Omental fat pad (tissue), 4 donors: ENCODE results near the gene TRAK1. TPM values are rescaled to one million over a fixed set of nuclear protein-coding genes. Genes with fewer than 3 reads are reported as not detected.

Experiments
- ATAC-seq: fragments of 150-250 bp; one replicate; pipeline ENCODE4 v1.9.1; 2016; ENCODE audit warnings: mild to moderate bottlenecking, moderate library complexity; ENCODE audit not compliant: low FRiP score
- DNase-seq: peaks from one replicate; pipeline ENCODE4 v3.0.0-alpha.2; 2019; ENCODE audit warnings: low spot score
- CTCF ChIP-seq, 3 donors: fragments of 450-650 bp; IDR thresholded peaks; one replicate each; pipeline ENCODE4 v1.5.1; 2016 to 2017; ENCODE audit warnings: antibody characterized with exemption in 3 of 3, mild to moderate bottlenecking in 3 of 3, moderate library complexity in 2 of 3
- total RNA-seq, 4 donors: library from RNA; depleted of rRNA; stranded (reverse); fragments of >200 nt; gene quantifications; one replicate each; pipeline ENCODE4 v1.1.0, GENCODE V29; 2016

Gene TRAK1
- total RNA-seq, 4 donors from 2014 or later, result 21.4 to 42.9 (median 37.0) TPM

- ATAC-seq (no peak), DNase-seq (no peak)
- TF ChIP-seq CTCF (IDR thresholded peaks at IDR 0.05), result no peak
These were observed 119.6 kb downstream of the TRAK1 start for GRCh38 chr3:42210726-42211125.

GRCh38 chr3:42213417-42213816, 122.3 kb downstream of the TRAK1 start:
- DNase-seq (no peak), ATAC-seq (no peak)
- no peak for TF ChIP-seq CTCF (IDR thresholded peaks at IDR 0.05)

- no peak for DNase-seq
- TF ChIP-seq CTCF (IDR thresholded peaks at IDR 0.05), result no peak
- no peak for ATAC-seq
These were observed 122.9 kb downstream of the TRAK1 start for GRCh38 chr3:42214064-42214463.

GRCh38 chr3:42214565-42215283, 123.6 kb downstream of the TRAK1 start:
- TF ChIP-seq CTCF (IDR thresholded peaks at IDR 0.05), result no peak
- DNase-seq (no peak), ATAC-seq (no peak)

GRCh38 chr3:42216302-42216701, 125.1 kb downstream of the TRAK1 start:
- no peak for TF ChIP-seq CTCF (IDR thresholded peaks at IDR 0.05)
- DNase-seq, result no peak
- no peak for ATAC-seq

GRCh38 chr3:42216931-42217333, 125.8 kb downstream of the TRAK1 start:
- DNase-seq, result no peak
- ATAC-seq, result no peak
- no peak for TF ChIP-seq CTCF (IDR thresholded peaks at IDR 0.05)

- no peak for TF ChIP-seq CTCF (IDR thresholded peaks at IDR 0.05)
- DNase-seq (no peak), ATAC-seq (no peak)
These were observed 129.4 kb downstream of the TRAK1 start for GRCh38 chr3:42220436-42221121.
